Lower leg skin (tissue), 3 donors: ENCODE measurements around the gene TTC34.

Source experiments
- POLR2A ChIP-seq, 2 donors: fragments of 450-650 bp; IDR thresholded peaks; one replicate each; pipeline ENCODE4 v1.6.1; 2016 to 2017; ENCODE audit warnings: antibody characterized with exemption in 2 of 2, mild to moderate bottlenecking in 1 of 2, moderate library complexity in 1 of 2
- TF ChIP-seq, protein P1 (sequence below), 3 donors: fragments of 450-650 bp; IDR thresholded peaks; one replicate each; pipeline ENCODE4 v1.5.1; 2016; ENCODE audit warnings: antibody characterized with exemption in 3 of 3, mild to moderate bottlenecking in 3 of 3, moderate library complexity in 2 of 3

DNA sequence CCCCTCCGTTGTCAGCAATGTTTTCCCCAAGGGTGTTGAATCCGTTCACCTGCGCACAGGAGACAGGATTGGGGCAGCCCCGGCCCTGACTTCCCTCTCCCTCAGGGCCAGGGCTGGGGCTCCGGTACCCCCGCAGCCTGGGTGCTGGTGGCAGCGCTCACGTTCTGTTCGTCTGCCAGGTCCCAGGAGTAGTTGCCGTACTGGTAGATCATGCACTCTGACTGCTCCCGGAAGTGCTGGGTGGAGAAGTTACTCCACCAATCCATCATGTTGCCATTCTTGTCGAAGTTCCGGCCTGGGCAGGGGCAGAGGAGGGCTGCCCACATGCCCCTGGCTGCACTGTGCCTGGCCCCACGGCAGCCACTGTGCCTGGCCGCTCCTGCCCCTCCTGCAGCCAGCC is 208.8 kb downstream of the TTC34 start:
- TF ChIP-seq, protein P1, sequence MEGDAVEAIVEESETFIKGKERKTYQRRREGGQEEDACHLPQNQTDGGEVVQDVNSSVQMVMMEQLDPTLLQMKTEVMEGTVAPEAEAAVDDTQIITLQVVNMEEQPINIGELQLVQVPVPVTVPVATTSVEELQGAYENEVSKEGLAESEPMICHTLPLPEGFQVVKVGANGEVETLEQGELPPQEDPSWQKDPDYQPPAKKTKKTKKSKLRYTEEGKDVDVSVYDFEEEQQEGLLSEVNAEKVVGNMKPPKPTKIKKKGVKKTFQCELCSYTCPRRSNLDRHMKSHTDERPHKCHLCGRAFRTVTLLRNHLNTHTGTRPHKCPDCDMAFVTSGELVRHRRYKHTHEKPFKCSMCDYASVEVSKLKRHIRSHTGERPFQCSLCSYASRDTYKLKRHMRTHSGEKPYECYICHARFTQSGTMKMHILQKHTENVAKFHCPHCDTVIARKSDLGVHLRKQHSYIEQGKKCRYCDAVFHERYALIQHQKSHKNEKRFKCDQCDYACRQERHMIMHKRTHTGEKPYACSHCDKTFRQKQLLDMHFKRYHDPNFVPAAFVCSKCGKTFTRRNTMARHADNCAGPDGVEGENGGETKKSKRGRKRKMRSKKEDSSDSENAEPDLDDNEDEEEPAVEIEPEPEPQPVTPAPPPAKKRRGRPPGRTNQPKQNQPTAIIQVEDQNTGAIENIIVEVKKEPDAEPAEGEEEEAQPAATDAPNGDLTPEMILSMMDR (IDR thresholded peaks at IDR 0.05) = no peak
- TF ChIP-seq POLR2A (IDR thresholded peaks at IDR 0.05) = no peak
